ENCODE measurements around the gene PKNOX2.

Gene PKNOX2

DNA sequence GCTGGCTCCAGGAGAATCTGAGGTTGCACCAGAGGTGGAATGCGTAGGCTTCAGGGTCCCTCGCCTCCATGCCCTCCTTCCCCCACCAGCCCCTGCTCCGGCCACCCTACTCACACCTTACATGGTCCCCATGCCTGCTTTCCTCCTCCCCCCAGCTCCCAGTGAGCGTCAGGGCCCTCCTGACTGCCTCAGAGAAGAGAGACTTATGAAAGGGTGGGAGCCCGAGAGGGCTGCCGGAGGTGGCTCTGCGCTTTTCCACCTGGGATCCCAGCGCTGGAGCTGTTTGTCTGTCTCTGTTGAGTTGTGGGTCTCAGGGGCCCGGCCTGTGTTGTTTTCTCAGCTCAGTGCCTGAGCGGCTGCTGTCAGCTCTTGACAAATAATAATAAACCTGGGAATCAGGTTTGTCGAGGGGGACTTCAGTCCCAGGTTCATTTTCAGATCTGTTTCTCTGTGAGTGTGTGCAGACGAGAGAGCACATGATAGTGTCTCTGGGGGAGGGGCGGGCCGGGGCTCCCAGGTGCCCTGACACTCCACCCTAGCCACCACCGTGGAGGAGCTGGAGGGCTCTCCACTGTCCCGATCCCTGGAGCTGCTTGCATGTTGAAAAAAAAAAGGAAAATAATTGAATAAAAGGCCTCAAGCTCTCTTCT lies 177.9 kb downstream of the PKNOX2 start:
- TF ChIP-seq, protein P1, sequence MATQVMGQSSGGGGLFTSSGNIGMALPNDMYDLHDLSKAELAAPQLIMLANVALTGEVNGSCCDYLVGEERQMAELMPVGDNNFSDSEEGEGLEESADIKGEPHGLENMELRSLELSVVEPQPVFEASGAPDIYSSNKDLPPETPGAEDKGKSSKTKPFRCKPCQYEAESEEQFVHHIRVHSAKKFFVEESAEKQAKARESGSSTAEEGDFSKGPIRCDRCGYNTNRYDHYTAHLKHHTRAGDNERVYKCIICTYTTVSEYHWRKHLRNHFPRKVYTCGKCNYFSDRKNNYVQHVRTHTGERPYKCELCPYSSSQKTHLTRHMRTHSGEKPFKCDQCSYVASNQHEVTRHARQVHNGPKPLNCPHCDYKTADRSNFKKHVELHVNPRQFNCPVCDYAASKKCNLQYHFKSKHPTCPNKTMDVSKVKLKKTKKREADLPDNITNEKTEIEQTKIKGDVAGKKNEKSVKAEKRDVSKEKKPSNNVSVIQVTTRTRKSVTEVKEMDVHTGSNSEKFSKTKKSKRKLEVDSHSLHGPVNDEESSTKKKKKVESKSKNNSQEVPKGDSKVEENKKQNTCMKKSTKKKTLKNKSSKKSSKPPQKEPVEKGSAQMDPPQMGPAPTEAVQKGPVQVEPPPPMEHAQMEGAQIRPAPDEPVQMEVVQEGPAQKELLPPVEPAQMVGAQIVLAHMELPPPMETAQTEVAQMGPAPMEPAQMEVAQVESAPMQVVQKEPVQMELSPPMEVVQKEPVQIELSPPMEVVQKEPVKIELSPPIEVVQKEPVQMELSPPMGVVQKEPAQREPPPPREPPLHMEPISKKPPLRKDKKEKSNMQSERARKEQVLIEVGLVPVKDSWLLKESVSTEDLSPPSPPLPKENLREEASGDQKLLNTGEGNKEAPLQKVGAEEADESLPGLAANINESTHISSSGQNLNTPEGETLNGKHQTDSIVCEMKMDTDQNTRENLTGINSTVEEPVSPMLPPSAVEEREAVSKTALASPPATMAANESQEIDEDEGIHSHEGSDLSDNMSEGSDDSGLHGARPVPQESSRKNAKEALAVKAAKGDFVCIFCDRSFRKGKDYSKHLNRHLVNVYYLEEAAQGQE (IDR thresholded peaks at IDR 0.05; ENCODE audit: insufficient replicate concordance, low read depth) = no peak
- no peak for TF ChIP-seq GABPA (IDR thresholded peaks at IDR 0.05; ENCODE audit: low read depth)
- TF ChIP-seq, protein P2, sequence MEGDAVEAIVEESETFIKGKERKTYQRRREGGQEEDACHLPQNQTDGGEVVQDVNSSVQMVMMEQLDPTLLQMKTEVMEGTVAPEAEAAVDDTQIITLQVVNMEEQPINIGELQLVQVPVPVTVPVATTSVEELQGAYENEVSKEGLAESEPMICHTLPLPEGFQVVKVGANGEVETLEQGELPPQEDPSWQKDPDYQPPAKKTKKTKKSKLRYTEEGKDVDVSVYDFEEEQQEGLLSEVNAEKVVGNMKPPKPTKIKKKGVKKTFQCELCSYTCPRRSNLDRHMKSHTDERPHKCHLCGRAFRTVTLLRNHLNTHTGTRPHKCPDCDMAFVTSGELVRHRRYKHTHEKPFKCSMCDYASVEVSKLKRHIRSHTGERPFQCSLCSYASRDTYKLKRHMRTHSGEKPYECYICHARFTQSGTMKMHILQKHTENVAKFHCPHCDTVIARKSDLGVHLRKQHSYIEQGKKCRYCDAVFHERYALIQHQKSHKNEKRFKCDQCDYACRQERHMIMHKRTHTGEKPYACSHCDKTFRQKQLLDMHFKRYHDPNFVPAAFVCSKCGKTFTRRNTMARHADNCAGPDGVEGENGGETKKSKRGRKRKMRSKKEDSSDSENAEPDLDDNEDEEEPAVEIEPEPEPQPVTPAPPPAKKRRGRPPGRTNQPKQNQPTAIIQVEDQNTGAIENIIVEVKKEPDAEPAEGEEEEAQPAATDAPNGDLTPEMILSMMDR (IDR thresholded peaks at IDR 0.05; ENCODE audit: insufficient read depth, low read length) = no peak
- peaks cover 6% of the 10 kb centered on the region for H3K27me3 ChIP-seq (ENCODE audit: insufficient read depth, poor library complexity, severe bottlenecking)
- no peak overlapping the region for H3K27ac ChIP-seq (replicated peaks)
- no peak for DNase-seq (ENCODE audit: low read depth in 1 of 2, low spot score in 1 of 2)
- no peak overlapping the region for H3K4me3 ChIP-seq (replicated peaks; ENCODE audit: insufficient read depth, low read length)

DNA sequence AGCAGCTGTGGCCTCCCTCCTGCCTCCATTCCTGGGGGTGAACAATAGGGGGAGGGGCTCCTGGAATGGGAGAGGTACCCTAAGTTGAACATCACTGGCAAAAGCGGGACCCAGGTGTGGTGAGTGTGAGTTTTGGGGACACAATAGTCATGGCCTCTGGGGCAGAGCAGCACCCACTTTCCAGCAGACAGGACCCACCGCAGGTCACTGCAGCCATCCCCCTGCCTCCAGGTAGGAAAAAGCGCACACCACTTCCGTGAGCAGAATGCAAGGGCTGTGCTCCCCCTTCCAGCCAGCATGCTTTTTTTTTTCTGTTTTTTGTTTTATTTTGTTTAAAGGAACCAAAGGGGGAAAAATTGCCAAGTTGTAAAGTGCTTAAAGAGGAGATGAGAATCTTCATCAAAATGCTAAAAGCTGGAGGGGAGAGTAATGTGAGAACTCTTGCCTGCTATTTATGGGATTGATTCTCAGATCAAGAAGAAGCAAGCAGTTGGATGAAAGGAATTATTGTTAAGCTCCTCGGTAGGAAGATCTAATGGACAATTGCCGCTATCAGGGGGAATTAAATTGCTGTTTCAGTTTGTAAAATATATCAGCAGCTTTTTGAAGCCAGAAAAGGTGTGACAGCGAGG lies 178.7 kb downstream of the PKNOX2 start:
- Histone ChIP-seq H3K27me3 (ENCODE audit: insufficient read depth, poor library complexity, severe bottlenecking) (peaks cover 5% of the 10 kb centered on the region), H3K27ac (replicated peaks) (no peak overlapping the region), H3K4me3 (replicated peaks; ENCODE audit: insufficient read depth, low read length) (no peak overlapping the region)
- TF ChIP-seq, protein P1 (IDR thresholded peaks at IDR 0.05; ENCODE audit: insufficient replicate concordance, low read depth) = no peak
- TF ChIP-seq, protein P2 (IDR thresholded peaks at IDR 0.05; ENCODE audit: insufficient read depth, low read length) = no peak
- TF ChIP-seq SPI1 (IDR thresholded peaks at IDR 0.05; ENCODE audit: borderline replicate concordance, low read depth) = no peak
- TF ChIP-seq POLR2AphosphoS5 (IDR thresholded peaks at IDR 0.05; ENCODE audit: low read depth) = no peak
- TF ChIP-seq GABPA (IDR thresholded peaks at IDR 0.05; ENCODE audit: low read depth) = no peak
- no peak for DNase-seq (ENCODE audit: low read depth in 1 of 2, low spot score in 1 of 2)

DNA sequence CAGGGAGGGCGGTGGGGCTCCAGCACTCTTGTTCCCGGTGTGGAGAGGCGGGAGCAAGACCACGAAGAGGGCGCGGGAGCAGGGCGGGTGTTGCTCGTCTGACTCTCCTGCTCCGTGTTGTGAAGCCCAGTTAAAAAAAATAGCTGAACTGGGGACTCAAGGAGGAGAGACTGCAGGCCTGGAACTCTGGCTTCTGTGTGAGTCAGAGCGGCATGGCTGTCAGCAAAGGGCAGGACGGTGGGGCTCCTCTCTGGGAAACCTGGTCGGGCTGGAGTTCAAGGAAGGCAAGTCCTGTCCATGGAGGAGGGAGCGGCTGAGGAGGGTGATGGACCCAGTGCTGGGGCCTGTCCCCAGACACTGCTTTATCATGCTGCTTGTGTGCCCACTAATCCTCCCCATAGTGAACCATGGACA lies 179.2 kb downstream of the PKNOX2 start:
- peaks cover 5% of the 10 kb centered on the region for H3K27me3 ChIP-seq (ENCODE audit: insufficient read depth, poor library complexity, severe bottlenecking)
- no peak for DNase-seq (ENCODE audit: low read depth in 1 of 2, low spot score in 1 of 2)
- TF ChIP-seq, protein P1 (IDR thresholded peaks at IDR 0.05; ENCODE audit: insufficient replicate concordance, low read depth) = no peak
- TF ChIP-seq GABPA (IDR thresholded peaks at IDR 0.05; ENCODE audit: low read depth) = no peak
- TF ChIP-seq SPI1 (IDR thresholded peaks at IDR 0.05; ENCODE audit: borderline replicate concordance, low read depth) = no peak
- TF ChIP-seq, protein P2 (IDR thresholded peaks at IDR 0.05; ENCODE audit: insufficient read depth, low read length) = no peak
- TF ChIP-seq POLR2AphosphoS5 (IDR thresholded peaks at IDR 0.05; ENCODE audit: low read depth) = no peak
- H3K27ac ChIP-seq (replicated peaks) = no peak overlapping the region
- no peak overlapping the region for H3K4me3 ChIP-seq (replicated peaks; ENCODE audit: insufficient read depth, low read length)
